ENCODE measurements around the gene OR10A5. TPM values are rescaled to one million over a fixed set of nuclear protein-coding genes. Genes with fewer than 3 reads are reported as not detected.

Gene OR10A5
- total RNA-seq, 1 experiment from 2014 or later = not detected

DNA sequence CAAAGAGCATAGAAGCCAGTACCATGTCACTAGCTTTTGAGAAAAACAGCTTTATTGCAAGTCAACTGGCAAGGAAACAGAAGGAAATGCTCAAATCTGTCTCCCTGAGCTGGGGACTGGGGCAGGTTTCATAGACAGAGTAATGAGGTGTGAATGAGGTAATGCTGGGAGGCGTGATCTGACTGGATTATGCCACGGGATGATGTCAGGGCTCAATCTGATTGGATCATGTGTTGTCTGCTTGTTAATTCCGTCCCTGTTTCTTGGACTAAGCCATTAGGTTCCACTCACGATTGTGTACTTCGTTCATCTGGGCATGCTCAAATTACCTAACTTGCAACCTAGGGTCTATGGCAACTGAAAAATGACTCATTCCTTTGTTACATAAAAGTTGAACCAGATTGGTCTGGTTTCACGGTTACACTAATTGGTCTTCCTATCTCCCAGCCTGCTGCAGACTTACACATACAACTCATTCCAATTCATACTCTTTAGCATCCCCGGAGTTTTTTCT lies 20.2 kb upstream of the OR10A5 start:
- Mint-ChIP-seq H3K36me3 (ENCODE audit: insufficient read depth in 1 of 3, low read depth in 3 of 3) (no peaks in the 10 kb centered on the region; a peak in 2 of 7 replicates), H3K9me3 (peaks cover under 1 to 2% of the 10 kb centered on the region in 2 experiments; a peak in 3 of 5 replicates), H3K27me3 (ENCODE audit: low read depth) (no peaks in the 10 kb centered on the region), H3K4me3 (no peak overlapping the region), H3K27ac (no peak overlapping the region), H3K4me1 (peaks cover 0 to 2% of the 10 kb centered on the region in 2 experiments; a peak in 1 of 4 replicates)
- Histone ChIP-seq H2BK15ac (ENCODE audit: low read depth, low read length) (no peak overlapping the region), H2BK12ac (ENCODE audit: insufficient read length, low read depth, low read length) (no peak overlapping the region), H3K27me3 (ENCODE audit: insufficient read depth, low read length) (no peaks in the 10 kb centered on the region), H3K56ac (ENCODE audit: insufficient read length, low read depth, low read length) (no peak overlapping the region), H3K27ac (ENCODE audit: insufficient read length, low read depth, low read length) (no peak overlapping the region), H2BK5ac (ENCODE audit: insufficient read length, low read length) (no peak overlapping the region), H4K5ac (ENCODE audit: insufficient read length, low read depth, low read length) (no peak overlapping the region), H3K14ac (ENCODE audit: insufficient read depth, low read length) (no peak overlapping the region), H4K8ac (replicated peaks; ENCODE audit: insufficient read length, low read depth, low read length) (no peak overlapping the region), H3K9me3 (ENCODE audit: control insufficient read depth, low read depth, low read length) (no peaks in the 10 kb centered on the region), H3K23me2 (ENCODE audit: insufficient read length, low read depth, low read length, poor library complexity, severe bottlenecking) (no peaks in the 10 kb centered on the region), H2BK120ac (ENCODE audit: low read depth, low read length, poor library complexity, severe bottlenecking) (no peak overlapping the region), H3K9ac (ENCODE audit: extremely low read depth, insufficient read length, low read length) (no peak overlapping the region), H3K4me2 (ENCODE audit: insufficient read depth, insufficient read length, low read length) (no peak overlapping the region), H2BK20ac (ENCODE audit: low read depth, low read length, poor library complexity, severe bottlenecking) (no peak overlapping the region), H3T11ph (ENCODE audit: low read length) (no peak overlapping the region), H4K91ac (ENCODE audit: insufficient read length, low read depth, low read length) (no peak overlapping the region), H3K79me1 (ENCODE audit: insufficient read depth, low read depth, low read length, poor library complexity, severe bottlenecking) (no peaks in the 10 kb centered on the region), H3K4me1 (ENCODE audit: insufficient read depth, low read length) (no peaks in the 10 kb centered on the region), H3K23ac (ENCODE audit: insufficient read length, low read depth, low read length) (no peak overlapping the region), H3K4ac (ENCODE audit: low read depth, low read length) (no peak overlapping the region), H3K79me2 (ENCODE audit: insufficient read depth, low read length) (no peaks in the 10 kb centered on the region), H4K20me1 (ENCODE audit: control insufficient read depth, insufficient read depth, insufficient read length) (no peaks in the 10 kb centered on the region), H2AFZ (ENCODE audit: low read length) (no peak overlapping the region), H2AK5ac (ENCODE audit: insufficient read length, low read length) (no peak overlapping the region), H3K18ac (ENCODE audit: insufficient read length, low read depth, low read length) (no peak overlapping the region)
- WGBS (ENCODE audit: extremely low coverage, insufficient read length, low lambda C conversion rate) = no CpG with 5 or more reads among the region's 7 CpGs
- TF ChIP-seq, protein P1, sequence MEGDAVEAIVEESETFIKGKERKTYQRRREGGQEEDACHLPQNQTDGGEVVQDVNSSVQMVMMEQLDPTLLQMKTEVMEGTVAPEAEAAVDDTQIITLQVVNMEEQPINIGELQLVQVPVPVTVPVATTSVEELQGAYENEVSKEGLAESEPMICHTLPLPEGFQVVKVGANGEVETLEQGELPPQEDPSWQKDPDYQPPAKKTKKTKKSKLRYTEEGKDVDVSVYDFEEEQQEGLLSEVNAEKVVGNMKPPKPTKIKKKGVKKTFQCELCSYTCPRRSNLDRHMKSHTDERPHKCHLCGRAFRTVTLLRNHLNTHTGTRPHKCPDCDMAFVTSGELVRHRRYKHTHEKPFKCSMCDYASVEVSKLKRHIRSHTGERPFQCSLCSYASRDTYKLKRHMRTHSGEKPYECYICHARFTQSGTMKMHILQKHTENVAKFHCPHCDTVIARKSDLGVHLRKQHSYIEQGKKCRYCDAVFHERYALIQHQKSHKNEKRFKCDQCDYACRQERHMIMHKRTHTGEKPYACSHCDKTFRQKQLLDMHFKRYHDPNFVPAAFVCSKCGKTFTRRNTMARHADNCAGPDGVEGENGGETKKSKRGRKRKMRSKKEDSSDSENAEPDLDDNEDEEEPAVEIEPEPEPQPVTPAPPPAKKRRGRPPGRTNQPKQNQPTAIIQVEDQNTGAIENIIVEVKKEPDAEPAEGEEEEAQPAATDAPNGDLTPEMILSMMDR (conservative IDR thresholded peaks at IDR 0.05) = no peak
- DNase-seq = no peak

Measured in H9 (cell line).